HG03520 (cell line): Measurements from ENCODE around the gene SHOC1.
"Not testable (repeated sequence)": the region's sequence is repeated elsewhere in the genome, so short reads cannot be mapped to it uniquely, and the experiment has no call there.

ENCODE experiments used
- ATAC-seq: cut with Tn5 transposase; IDR thresholded peaks from one replicate; pipeline ENCODE4 v1.9.1; 2021; ENCODE audit warnings: mild to moderate bottlenecking, moderate library complexity; ENCODE audit not compliant: unreplicated experiment

Gene SHOC1

GRCh38 chr9:111794835-111795556 is at the start of gene SHOC1:
Gene SHOC1 (minus strand): TSS chr9:111794937. CDS start chr9:111791418, 3,519 bp downstream.
- no peak for ATAC-seq

DNA sequence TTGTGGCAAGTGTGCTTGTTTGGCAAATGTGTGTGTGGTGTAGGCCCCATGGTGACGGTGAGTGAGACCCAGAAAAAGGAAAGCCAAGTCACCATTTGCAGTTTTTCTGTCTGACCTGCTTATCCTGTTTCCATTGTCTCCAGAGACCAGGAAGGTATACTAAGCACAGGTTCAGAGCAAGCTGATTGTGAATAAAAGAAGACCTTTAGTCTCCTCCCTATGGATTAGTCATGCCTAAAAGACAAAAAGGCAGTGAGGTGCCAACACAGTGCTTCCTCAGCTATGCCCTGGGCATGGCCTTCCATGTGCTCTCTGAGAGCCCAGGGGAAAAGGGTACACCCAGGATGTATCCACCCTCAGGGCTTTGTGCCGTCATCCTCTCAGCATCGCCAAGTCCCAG is 49.2 kb upstream of the SHOC1 start:
- no peak for ATAC-seq

- no peak for ATAC-seq
These were observed 47.6 kb upstream of the SHOC1 start for GRCh38 chr9:111842313-111842712.

GRCh38 chr9:111840442-111840841 is 45.7 kb upstream of the SHOC1 start:
- no peak for ATAC-seq

- ATAC-seq: no peak
These were observed 45.2 kb upstream of the SHOC1 start for GRCh38 chr9:111839987-111840386.

GRCh38 chr9:111839387-111839786 is 44.6 kb upstream of the SHOC1 start:
- ATAC-seq: peak; percentile 80

GRCh38 chr9:111838439-111838838 is 43.7 kb upstream of the SHOC1 start:
- no peak for ATAC-seq

- ATAC-seq: no peak
These were observed 41.6 kb upstream of the SHOC1 start for GRCh38 chr9:111836311-111836710.

DNA sequence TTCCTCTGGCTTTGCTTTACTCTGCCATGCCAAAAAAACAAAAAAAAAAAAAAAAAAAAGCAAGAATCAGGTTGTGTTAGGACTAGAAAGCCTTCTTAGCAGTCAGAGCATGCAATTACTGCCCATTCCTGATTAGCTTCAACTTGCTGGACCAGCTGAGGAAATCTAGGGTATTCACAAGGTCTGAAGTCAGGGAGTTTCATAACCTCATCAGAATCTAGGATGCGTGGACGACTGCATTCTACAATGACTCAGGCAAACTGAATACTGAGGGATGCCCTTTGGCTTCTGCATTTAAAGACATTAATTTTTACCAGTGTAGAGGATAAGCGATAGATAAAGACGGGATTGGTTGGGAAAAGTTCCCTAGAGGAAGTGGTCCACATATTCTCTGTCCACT is 39.2 kb upstream of the SHOC1 start:
- ATAC-seq: no peak

DNA sequence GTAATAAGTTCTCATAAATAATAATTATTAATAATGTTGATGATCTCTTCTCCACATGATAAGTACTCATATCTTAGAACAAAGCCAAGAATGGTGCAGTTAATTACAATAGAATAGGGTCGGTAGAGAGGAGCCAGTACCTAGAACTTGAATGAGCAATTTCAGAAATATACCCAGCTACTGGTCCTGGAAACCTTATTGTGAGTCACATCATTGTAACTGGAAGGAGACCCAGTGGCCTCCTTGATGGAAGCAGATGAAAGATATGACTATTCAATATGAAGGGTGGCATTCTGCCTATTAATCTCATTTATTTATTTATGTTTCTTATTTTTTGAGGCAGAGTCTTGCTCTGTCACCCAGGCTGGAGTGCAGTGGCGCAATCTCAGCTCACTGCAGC is 37.7 kb upstream of the SHOC1 start:
- no peak for ATAC-seq

GRCh38 chr9:111831371-111832108 is 36.8 kb upstream of the SHOC1 start:
- no peak for ATAC-seq

DNA sequence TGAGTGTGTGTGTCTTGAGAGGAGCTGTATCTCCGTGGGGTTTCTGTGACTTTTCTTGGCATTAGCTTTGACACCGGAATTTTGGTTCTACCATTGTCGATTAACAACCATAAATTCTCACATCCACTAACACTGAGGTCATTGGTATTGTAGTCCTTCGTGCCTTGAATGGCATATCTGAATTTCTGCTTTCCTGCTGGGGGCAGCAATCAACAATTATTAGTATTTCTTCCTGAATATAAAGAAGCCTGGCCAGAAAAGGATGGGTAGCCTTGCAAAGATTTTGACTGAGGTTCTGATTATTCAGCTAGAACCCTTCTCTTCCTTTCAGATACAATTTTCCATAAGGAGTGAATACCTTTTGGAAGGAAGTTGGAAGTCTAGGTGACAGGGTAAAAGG is 33.5 kb upstream of the SHOC1 start:
- no peak for ATAC-seq

DNA sequence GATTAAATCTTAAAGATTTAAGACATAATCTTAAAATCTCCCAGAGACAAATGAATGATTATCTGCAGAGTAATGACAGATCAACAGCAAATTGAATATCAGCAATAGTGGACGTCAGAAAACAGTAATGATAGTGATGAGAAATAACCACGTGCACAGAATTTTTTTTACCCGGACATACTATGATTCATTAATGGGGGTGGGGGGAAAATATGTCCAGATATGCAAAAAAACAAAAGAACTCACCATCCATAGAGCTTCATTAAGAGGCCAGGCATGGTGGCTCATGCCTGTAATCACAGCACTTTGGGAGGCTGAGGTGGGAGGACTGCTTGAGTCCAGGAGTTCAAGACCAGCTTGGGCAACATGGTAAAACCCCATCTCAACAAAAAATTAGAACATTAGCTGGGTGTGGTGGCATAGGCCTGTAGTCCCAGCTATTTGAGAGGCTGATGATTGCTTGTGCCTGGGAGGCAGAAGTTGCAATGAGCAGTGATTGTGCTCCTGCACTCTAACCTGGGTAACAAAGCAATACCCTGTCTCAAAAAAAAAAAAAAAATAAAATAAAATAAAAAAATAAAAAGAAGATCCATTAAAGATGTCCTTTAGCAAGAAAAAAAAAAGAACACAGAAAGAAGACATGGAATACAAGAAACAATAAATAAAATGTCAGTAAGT is 30.9 kb upstream of the SHOC1 start:
- no peak for ATAC-seq

DNA sequence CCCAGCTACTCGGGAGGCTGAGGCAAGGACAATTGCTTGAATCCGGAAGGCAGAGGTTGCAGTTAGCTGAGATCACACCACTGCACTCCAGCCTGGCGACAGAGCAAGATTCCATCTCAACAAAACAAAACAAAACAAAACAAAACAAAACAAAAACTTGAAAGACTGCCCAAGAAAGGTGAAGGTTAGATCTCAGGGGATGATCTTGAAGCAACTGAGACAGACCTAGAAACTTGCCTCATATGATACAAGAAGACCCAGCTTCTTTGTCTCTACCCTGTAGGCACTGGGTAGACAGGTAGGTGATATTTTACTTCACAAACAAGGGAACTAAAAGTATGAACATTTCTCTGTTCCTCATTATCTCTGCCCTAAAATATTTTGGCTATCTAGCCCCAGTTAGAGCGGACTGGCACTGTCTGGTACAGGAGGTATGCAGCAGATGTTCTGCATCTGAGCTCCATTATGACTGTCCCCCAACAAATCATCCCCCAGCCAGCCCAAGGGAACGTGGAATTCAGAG is 26.3 kb upstream of the SHOC1 start:
- no peak for ATAC-seq

- ATAC-seq: no peak
These were observed 24.6 kb upstream of the SHOC1 start for GRCh38 chr9:111819360-111819759.

DNA sequence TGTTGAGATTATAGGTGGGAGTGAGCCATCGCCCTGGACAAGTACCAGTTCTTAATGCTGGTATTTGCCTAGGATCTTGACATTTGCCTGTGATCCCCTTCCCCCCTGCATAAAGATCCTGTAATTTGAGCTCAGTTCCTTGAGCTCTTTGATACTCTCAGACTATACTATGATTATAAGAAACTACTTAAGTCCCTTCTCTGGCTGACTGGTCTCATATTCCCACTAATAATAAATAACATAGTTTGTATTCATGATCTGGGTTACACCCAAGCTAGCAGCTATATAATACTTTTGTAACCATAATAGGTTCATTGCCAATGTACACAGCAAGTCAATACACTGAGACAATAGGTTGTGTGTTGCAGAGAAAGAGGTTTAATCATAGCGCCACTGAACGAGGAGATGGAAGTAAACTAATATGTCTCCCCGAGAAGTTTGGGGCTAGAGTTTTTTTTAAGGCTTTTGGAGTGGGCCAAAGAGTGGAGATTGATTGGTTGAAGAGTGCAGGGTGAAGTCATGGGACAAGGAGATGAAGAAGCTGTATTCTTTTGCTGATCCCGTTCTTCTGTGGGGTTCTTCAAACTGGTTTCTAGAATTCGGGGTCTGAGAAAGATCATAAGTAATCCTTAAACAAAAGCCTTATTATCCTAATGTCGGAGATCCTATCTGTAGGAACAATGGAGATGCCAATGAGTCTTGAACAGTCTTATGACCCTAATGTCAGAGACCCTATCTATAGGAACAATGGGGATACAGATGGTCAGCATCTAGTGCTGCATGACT is 20.7 kb upstream of the SHOC1 start:
- no peak for ATAC-seq

- no peak for ATAC-seq
These were observed 17.6 kb upstream of the SHOC1 start for GRCh38 chr9:111812337-111812736.

GRCh38 chr9:111810908-111811307 is 16.2 kb upstream of the SHOC1 start:
- ATAC-seq: no peak

- not testable (repeated sequence) for ATAC-seq
These were observed 15.7 kb upstream of the SHOC1 start for GRCh38 chr9:111810415-111810814.

GRCh38 chr9:111807197-111807596 is 12.5 kb upstream of the SHOC1 start:
- no peak for ATAC-seq

- ATAC-seq: no peak
These were observed 11.5 kb upstream of the SHOC1 start for GRCh38 chr9:111806259-111806658.
